H7 (cell line): ENCODE measurements around the gene ERC1. TPM values are rescaled to one million over a fixed set of nuclear protein-coding genes. Genes with fewer than 3 reads are reported as not detected.
"Not testable (repeated sequence)": the region's sequence is repeated elsewhere in the genome, so short reads cannot be mapped to it uniquely, and the experiment has no call there.

Source experiments
- DNase-seq: peaks from one replicate; pipeline ENCODE4 v3.0.0; 2012
- H3K27me3 ChIP-seq: 2 replicates; pipeline ENCODE4 v1.6.0; 2011; ENCODE audit warnings: mild to moderate bottlenecking, low read length; ENCODE audit not compliant: control insufficient read depth, insufficient read depth
- H3K36me3 ChIP-seq: replicated peaks from 2 replicates; pipeline ENCODE4 v1.5.1; 2011; ENCODE audit warnings: low read length; ENCODE audit not compliant: control insufficient read depth, insufficient read depth
- H3K4me3 ChIP-seq: 2 replicates; pipeline ENCODE4 v1.5.1; 2011; ENCODE audit warnings: low read depth, mild to moderate bottlenecking, control low read depth, low read length, moderate library complexity; ENCODE audit not compliant: insufficient read depth
- total RNA-seq: library from RNA; depleted of rRNA; stranded (reverse); fragments of >200 nt; shearing (Covaris generic); gene quantifications from 2 replicates; pipeline ENCODE4 v1.2.3, GENCODE V29; 2014

ERC1 gene
- total RNA-seq, 1 experiment from 2014 or later, result 10.3 TPM

DNA sequence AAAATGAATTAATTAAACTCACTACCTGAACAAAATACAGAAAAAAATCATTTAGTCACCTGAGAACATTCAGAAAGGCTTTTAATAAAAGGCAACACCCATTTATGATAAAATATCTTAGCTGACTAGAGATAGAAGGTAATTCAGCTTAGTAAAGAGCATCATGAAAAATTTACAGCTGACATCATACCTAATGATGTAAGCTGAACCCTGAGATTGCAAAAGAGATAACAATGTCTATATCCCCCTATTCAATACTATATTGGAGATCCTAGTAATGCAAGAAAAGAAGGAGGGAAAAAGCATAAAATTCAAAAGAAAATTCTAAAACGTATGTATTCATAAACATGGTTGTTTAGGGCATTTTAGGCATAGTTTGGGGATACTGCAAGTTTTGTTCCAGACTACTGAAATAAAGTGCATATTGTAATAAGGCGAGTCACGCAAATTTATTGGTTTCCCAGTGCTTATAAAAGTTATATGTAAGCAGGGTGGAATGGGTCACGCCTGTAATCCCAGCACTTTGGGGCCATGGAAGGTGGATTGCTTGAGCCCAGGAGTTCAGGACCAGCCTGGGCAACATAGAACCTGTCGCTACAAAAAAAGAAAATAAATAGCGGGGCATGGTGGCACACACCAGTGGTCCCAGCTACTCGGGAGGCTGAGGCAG, 311.3 kb downstream of the ERC1 start:
- H3K27me3 ChIP-seq, result no peaks in the 10 kb centered on the region
- H3K4me3 ChIP-seq, result no peak overlapping the region
- H3K36me3 ChIP-seq, result no peaks in the 10 kb centered on the region
- DNase-seq, result no peak

DNA sequence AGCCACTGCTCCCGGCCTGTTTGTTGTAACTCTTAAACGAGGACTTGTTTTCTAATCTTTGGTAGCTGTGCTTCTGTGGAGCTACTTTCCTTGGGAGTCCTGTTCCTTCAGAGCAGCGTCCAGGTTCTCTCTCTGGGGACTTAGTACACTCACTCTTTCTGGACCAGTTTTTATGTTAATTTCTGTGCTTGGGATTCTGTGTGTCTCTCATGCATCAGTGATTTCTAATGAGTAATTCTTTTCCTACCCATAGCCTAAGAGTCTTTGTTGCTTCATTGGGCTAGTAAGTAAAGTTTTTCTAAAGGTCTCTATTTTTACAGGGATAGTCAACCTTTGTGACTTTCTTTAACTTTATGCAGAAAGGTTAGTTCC, 314.0 kb downstream of the ERC1 start:
- no peak for DNase-seq
- Histone ChIP-seq H3K27me3 (no peaks in the 10 kb centered on the region), H3K36me3 (no peaks in the 10 kb centered on the region), H3K4me3 (no peak overlapping the region)

DNA sequence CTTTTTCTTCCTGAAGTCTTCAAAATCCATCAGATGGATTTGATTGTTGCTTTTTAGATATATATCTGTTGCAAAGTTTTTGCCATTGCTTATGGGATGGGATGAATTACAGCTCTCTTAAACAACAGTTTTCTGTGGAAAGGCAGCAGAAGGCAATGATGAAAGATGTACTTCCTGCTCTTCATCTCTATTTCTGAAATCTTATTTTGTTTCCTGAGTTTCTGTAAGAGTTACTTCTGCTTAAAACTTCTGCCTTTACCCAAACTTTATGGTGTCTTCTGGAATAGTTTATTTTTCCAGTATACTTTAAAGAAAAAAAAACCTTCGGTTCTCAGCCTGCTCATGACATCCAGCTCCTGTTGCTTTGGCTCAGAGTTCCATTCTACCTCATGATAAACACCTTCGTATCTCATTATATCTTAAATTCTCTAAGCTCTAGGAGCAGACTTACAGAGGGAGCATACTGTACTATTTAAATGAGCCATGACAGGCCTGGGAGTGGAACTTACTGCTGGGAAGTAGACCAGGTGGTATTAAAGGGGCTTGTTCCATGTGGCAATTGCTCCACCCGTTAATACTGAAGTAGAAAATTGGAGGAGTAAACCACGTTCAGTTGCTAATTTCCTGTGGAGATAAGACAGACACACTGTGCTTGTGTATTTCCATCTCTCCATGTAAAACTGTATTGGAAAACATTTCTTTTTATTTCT, 314.9 kb downstream of the ERC1 start:
- Histone ChIP-seq H3K4me3 (no peak overlapping the region), H3K36me3 (no peaks in the 10 kb centered on the region), H3K27me3 (no peaks in the 10 kb centered on the region)
- no peak for DNase-seq

DNA sequence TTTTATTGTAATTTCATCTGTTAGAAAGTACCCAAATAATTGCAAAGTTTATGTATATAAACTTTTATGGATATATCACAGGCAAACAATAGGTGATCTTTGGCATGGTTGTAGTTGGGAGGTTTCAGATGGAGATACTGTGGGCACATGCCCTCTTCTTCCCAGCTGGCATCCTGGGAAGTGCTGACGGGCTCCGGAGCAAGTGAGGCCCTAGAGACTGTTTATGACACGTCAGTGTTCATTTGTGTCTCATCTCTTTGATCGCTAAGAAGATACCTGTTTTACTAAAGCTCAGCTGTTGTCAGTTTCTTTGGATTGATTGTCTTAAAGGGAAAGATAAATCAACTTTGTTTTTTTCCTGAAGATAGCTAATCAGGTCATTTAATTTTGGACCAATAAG, 315.8 kb downstream of the ERC1 start:
- no peaks in the 10 kb centered on the region for H3K27me3 ChIP-seq
- H3K4me3 ChIP-seq, result no peak overlapping the region
- H3K36me3 ChIP-seq, result no peaks in the 10 kb centered on the region
- no peak for DNase-seq

DNA sequence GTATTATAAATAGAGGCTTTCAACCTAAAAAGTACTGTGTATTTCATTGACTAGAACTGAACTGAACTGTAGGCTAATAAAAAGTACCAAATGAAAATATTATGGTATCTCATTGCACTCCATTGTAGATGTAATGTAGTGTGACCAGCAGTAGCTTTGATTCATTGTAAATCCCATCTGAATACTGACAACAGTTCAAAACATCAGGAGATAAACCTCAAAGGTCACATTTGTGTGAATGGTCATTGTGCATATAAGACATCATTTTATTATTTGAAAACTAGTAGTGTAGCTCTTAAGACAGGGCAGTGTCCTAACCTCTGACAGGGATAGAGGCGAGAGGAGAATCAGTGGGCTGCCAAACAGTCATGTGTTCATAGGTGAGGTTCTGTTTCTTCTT, 316.8 kb downstream of the ERC1 start:
- Histone ChIP-seq H3K36me3 (no peaks in the 10 kb centered on the region), H3K4me3 (no peak overlapping the region), H3K27me3 (no peaks in the 10 kb centered on the region)
- no peak for DNase-seq

DNA sequence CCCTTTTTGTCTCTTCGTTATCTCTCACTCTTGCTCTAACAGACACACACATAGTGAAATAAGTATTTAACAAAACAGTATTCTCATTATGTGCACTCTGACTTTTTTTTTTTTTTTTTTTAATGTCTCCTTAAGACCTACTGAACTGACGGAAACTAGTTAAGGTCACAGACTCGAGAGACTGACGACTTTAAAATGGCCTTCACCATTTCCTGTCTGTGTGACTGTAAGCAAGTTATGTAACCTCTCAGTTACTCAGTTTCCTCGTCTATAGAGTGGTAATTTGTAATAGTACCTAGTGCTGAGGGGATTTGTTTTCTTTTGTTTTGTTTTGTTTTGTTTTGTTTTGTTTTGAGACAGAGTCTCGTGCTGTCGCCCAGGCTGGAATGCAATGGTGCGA, 318.6 kb downstream of the ERC1 start:
- Histone ChIP-seq H3K27me3 (no peaks in the 10 kb centered on the region), H3K36me3 (no peaks in the 10 kb centered on the region), H3K4me3 (no peak overlapping the region)
- no peak for DNase-seq

DNA sequence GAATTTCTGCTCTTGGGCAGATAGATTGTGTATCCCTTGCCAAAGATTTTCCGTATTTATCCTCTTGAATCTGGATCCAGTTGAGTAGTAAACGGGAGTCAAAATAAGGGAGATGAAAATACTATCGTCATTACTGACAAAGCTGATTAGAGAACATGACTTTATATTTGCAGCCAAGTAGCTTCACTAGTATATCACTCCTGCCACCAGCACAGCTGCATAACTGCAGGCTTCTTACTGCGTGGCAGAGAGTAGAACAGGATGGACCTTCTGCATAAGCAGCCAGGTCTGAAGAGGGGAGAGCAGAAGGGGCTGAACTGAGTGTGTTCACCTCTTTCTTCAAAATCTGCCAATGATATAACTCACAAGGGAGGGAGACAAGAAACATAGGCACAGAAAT, 319.6 kb downstream of the ERC1 start:
- DNase-seq, result no peak
- H3K4me3 ChIP-seq, result no peak overlapping the region
- H3K36me3 ChIP-seq, result no peaks in the 10 kb centered on the region
- H3K27me3 ChIP-seq, result no peaks in the 10 kb centered on the region

DNA sequence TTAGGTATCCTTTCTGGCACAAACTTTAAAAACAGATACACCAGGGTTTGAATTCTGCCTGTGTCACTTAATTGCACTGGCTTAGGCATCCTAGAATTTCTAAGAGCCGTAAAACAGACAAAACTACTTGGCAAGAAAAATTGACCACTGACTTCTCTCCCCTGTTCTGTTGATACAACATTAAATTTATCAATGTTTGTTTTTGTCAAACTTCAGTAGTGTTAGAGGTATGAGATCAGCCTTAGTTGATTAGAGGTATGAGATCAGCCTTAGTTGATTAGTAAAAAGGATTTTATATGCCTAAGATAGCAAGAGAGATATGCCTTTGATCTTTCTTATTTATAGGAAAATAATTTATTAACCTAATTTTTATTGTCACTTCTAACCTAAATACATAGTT, 320.1 kb downstream of the ERC1 start:
- Histone ChIP-seq H3K4me3 (no peak overlapping the region), H3K27me3 (no peaks in the 10 kb centered on the region), H3K36me3 (no peaks in the 10 kb centered on the region)
- no peak for DNase-seq

DNA sequence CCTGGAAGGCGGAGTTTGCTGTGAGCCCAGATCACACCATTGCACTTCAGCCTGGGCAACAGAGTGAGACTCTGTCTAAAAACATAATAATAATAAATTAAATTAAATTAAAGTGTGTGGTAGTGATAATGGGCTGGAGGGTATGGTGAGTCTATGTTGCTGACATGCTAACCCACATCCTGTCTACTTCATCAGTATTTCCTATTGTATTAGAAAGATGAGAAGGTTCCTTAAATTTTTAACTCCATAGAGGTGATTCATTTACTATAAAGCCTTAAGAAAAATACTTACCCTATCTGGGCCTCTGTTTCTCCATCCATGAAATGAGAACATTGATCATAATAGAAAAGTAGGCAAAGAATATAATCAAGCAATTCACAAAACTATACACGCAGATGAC, 322.9 kb downstream of the ERC1 start:
- DNase-seq, result no peak
- no peak overlapping the region for H3K4me3 ChIP-seq
- no peaks in the 10 kb centered on the region for H3K27me3 ChIP-seq
- H3K36me3 ChIP-seq, result no peaks in the 10 kb centered on the region

DNA sequence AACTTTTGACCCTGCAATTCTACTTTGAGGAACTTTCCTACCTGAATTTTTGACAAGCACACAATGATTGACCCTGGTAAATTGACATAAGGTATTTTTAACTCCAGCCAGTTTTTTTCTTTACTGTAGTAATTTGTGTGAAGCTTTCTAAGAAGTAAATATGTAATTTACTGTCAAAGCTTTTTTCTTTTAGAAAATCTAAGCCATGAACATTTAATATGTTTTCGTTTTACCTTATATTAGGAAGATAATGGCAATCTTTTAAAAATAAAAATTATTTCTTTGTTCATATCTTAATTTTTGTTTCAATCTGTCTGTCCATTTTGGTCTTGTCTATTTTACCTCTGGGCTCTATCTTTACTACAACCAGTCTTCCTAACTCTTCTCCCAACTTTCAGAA, 323.5 kb downstream of the ERC1 start:
- Histone ChIP-seq H3K4me3 (no peak overlapping the region), H3K36me3 (no peaks in the 10 kb centered on the region), H3K27me3 (no peaks in the 10 kb centered on the region)
- no peak for DNase-seq

DNA sequence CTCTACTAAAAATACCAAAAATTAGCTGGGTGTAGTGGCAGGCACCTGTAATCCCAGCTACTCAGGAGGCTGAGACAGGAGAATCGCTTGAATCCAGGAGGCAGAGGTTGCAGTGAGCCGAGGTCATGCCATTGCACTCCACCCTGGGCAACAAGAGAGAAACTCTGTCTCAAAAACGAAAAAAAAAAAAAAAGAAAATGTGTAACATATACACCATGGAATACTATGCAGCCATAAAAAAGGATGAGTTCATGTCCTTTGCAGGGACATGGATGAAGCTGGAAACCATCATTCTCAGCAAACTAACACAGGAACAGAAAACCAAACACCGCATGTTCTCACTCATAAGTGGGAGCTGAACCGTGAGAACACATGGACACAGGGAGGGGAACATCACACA, 326.0 kb downstream of the ERC1 start:
- H3K4me3 ChIP-seq, result not testable (repeated sequence)

DNA sequence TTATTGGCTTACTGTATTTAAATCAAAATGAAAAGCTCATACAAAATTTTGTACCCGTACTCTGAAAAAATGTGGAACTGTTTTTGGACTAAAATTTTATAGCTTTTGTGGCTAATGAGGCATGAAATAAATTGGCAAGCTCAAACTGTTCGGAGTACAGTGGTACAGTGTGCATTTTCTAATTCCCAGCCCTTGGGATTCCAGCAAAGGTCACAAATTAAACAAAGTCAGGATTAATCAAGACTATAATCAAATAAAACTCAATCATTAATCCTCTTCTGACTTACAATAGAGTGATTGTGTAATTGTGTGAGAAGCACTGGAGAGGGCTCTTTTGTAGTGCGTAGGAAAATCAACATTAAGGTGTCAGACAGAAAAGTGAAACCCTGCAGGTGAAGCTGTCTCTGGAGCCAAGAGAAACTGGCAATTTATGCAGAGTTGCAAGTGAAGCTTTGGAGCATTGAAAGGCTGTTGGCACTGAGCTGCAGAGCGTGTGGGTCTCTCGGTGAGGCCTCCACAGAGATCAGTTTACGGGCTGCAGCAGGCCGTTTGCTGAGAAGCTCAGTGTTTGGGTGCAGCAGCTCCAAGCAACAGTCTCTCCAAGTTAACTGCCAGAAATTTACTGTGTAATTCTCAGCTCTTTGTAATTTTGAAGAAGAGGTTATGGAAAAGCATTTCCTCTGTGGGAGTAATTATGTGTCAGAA, 327.5 kb downstream of the ERC1 start:
- no peak overlapping the region for H3K4me3 ChIP-seq

More for the DNA sequence above, 326.0 kb downstream of the ERC1 start:
- not testable (repeated sequence) for DNase-seq, H3K36me3 ChIP-seq, H3K27me3 ChIP-seq

DNA sequence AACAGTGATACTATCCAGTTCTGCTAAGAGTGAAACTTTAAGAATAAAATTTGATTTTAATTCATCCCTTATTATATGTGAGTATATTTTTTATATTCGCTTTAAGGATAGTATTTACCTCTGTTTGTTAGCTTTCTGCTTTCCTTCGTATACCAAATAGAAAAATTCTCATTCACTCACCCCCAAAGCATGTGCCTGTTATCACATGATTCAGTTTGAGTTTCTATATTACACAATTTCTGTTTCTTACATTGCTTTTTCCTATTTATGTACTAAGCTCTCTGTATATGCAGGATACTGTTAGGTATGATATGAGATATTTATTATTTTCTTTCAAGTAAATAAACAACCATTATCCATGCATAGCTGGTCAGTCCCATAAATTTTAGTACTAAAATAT, 328.2 kb downstream of the ERC1 start:
- Histone ChIP-seq H3K4me3 (no peak overlapping the region), H3K27me3 (no peaks in the 10 kb centered on the region), H3K36me3 (no peaks in the 10 kb centered on the region)
- DNase-seq, result no peak

More for the DNA sequence above, 327.5 kb downstream of the ERC1 start:
- no peaks in the 10 kb centered on the region for H3K36me3 ChIP-seq
- no peaks in the 10 kb centered on the region for H3K27me3 ChIP-seq
- DNase-seq, result peak; percentile 56

DNA sequence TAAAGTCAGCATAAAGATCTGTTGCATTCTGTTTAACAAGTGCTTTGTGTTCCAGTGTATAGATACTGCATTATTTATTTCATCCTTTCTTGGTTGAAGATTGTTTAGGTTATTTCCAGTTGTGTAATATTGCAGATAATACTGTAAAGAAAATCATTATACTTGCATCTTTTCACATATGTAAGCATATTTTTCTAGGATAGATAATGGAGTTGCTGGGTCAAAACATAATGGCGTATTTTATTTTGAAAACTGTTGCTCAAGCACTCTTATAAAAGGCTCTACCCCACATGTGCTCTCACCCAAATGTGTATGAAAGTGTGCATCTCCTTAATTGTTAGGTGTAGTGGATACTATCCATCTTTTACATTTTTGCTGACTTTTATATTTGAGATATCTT, 329.0 kb downstream of the ERC1 start:
- no peaks in the 10 kb centered on the region for H3K27me3 ChIP-seq
- no peak overlapping the region for H3K4me3 ChIP-seq
- no peaks in the 10 kb centered on the region for H3K36me3 ChIP-seq

DNA sequence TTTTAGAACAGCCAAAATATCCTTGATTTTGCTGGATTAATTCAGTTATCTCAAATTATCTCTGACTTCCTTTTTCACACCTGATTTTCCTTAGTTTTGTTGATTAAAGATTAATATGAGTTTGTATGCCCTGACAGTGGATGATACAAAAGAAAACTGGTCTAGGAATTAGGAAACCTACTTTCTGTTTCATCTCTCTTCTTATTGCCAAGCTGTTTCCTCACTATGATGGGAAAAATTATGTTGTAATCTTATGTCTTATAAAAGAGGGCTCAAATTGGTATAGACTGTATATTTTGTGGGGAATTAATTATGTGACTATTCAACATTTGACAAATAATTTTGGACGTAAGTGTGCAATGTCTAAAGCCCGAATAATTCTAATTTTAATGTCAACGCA, 331.8 kb downstream of the ERC1 start:
- Histone ChIP-seq H3K4me3 (no peak overlapping the region), H3K27me3 (no peaks in the 10 kb centered on the region), H3K36me3 (no peaks in the 10 kb centered on the region)
- DNase-seq, result no peak

More for the DNA sequence above, 329.0 kb downstream of the ERC1 start:
- no peak for DNase-seq
